ENCODE measurements around the gene BCL11A.

GRCh38 chr2:60509066-60509465 is 44.4 kb downstream of the BCL11A start:
- TF ChIP-seq POLR2A (IDR thresholded peaks at IDR 0.05) (no peak), CTCF (IDR thresholded peaks at IDR 0.05 in 8 of 11, conservative IDR thresholded peaks at IDR 0.05 in 3 of 11) (no peak), POLR2AphosphoS5 (IDR thresholded peaks at IDR 0.05) (no peak)
